SU-DHL-6 (cell line): ENCODE results near the gene ZNF134.

Experiments used
- H2AFZ ChIP-seq: fragments of 200-600 bp; sonication (generic); 2 replicates; pipeline ENCODE4 v1.6.1; 2014; ENCODE audit warnings: low read depth, mild to moderate bottlenecking, moderate library complexity, mixed read lengths, antibody characterized with exemption, low read length; ENCODE audit not compliant: severe bottlenecking
- H3F3A ChIP-seq: fragments of 200-600 bp; shearing (Covaris generic); 2 replicates; pipeline ENCODE4 v1.6.0; 2016; ENCODE audit warnings: antibody characterized with exemption, mild to moderate bottlenecking; ENCODE audit not compliant: insufficient read depth
- H3K27ac ChIP-seq: fragments of 200-600 bp; sonication (generic); 2 replicates; pipeline ENCODE4 v1.5.1; 2016; ENCODE audit warnings: low read depth, mild to moderate bottlenecking, low read length, moderate library complexity, mixed read lengths
- H3K27me3 ChIP-seq: fragments of 200-600 bp; sonication (generic), shearing (Covaris generic); 2 replicates; pipeline ENCODE4 v1.6.0; 2014; ENCODE audit warnings: mild to moderate bottlenecking, low read length
- H3K36me3 ChIP-seq: fragments of 200-600 bp; sonication (generic); 2 replicates; pipeline ENCODE4 v1.6.1; 2014; ENCODE audit warnings: mild to moderate bottlenecking, low read length, mixed read lengths
- H3K4me2 ChIP-seq: fragments of 300-600, 200-600 bp; shearing (Covaris generic), sonication (generic); 2 replicates; pipeline ENCODE4 v1.6.0; 2014; ENCODE audit warnings: low read length, low read depth, mild to moderate bottlenecking; ENCODE audit not compliant: poor library complexity, severe bottlenecking
- H3K4me3 ChIP-seq: fragments of 200-600 bp; sonication (generic); 2 replicates; pipeline ENCODE4 v1.5.1; 2014; ENCODE audit warnings: antibody characterized with exemption, low read length, mild to moderate bottlenecking, mixed read lengths; ENCODE audit not compliant: insufficient read depth, poor library complexity, severe bottlenecking
- H3K79me2 ChIP-seq: fragments of 200-600 bp; sonication (generic); 2 replicates; pipeline ENCODE4 v1.6.1; 2014; ENCODE audit warnings: mild to moderate bottlenecking, low read length, moderate library complexity; ENCODE audit not compliant: insufficient read depth
- H3K9ac ChIP-seq: fragments of 200-600 bp; sonication (generic); 2 replicates; pipeline ENCODE4 v1.7.0; 2014; ENCODE audit warnings: mild to moderate bottlenecking, low read length
- H3K9me2 ChIP-seq: fragments of 200-600 bp; sonication (generic); replicated peaks from 2 replicates; pipeline ENCODE4 v1.6.1; 2014; ENCODE audit warnings: low read length; ENCODE audit not compliant: insufficient read depth
- H3K9me3 ChIP-seq: fragments of 200-600 bp; sonication (generic); 2 replicates; pipeline ENCODE4 v1.6.1; 2014; ENCODE audit warnings: low read length, mixed read lengths; ENCODE audit not compliant: insufficient read depth
- H4K20me1 ChIP-seq: fragments of 200-600 bp; sonication (generic); 2 replicates; pipeline ENCODE4 v1.6.1; 2014; ENCODE audit warnings: low read depth, mild to moderate bottlenecking, antibody characterized with exemption, low read length, moderate library complexity, mixed read lengths
- EZH2phosphoT487 ChIP-seq: fragments of 200-600 bp; sonication (generic), shearing (Covaris generic); conservative IDR thresholded peaks from 2 replicates; pipeline ENCODE4 v1.6.1; 2018; ENCODE audit warnings: mild to moderate bottlenecking, antibody characterized with exemption, low read length, moderate library complexity, mixed read lengths
- TF ChIP-seq, protein P1 (sequence below): fragments of 200-600 bp; sonication (generic); IDR thresholded peaks from one replicate; pipeline ENCODE4 v1.5.1; 2017; ENCODE audit warnings: antibody characterized with exemption, mild to moderate bottlenecking, low read length, moderate library complexity; ENCODE audit not compliant: insufficient read depth, poor library complexity, severe bottlenecking

Gene ZNF134

DNA sequence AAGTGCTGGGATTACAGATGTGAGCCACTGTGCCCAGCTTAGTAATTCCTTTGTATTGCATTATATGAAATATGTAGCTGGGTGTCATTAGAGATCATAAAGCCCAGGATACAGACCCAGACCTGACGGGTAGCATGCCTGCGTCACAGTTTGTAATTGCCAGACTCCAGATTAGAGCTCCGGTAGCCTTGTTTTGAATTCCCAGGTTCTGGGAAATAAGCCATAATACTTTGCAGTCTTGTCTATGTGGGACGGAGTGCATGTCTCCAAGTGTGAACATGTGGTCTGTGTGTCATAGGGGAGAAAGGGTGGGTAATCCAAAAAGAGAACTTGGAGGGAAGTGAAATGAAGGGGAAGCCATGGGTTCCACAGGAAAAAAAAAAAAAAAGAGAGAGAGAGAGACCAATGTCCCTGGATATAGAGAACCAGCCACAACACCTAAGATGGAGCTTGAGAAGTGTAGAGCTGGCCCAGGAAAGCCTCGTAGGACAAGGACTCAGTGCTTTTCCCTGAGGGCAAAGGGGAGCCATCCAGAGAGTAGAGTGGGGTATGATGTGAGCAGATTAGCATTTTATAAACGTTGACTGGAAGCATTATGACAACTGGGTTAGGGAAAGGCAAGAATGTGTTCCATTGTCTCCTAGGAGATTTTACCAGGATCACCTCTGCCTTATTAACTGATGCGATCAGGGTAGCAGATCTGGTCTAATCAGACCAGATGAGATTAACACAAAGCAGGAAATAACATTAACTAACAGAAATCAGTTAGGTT lies 57.3 kb downstream of the ZNF134 start:
- TF ChIP-seq, protein P1, sequence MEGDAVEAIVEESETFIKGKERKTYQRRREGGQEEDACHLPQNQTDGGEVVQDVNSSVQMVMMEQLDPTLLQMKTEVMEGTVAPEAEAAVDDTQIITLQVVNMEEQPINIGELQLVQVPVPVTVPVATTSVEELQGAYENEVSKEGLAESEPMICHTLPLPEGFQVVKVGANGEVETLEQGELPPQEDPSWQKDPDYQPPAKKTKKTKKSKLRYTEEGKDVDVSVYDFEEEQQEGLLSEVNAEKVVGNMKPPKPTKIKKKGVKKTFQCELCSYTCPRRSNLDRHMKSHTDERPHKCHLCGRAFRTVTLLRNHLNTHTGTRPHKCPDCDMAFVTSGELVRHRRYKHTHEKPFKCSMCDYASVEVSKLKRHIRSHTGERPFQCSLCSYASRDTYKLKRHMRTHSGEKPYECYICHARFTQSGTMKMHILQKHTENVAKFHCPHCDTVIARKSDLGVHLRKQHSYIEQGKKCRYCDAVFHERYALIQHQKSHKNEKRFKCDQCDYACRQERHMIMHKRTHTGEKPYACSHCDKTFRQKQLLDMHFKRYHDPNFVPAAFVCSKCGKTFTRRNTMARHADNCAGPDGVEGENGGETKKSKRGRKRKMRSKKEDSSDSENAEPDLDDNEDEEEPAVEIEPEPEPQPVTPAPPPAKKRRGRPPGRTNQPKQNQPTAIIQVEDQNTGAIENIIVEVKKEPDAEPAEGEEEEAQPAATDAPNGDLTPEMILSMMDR, result no peak
- no peak for TF ChIP-seq EZH2phosphoT487
- no peaks in the 10 kb centered on the region for H3K9me3 ChIP-seq
- no peaks in the 10 kb centered on the region for H3F3A ChIP-seq
- no peaks in the 10 kb centered on the region for H3K79me2 ChIP-seq
- H3K27ac ChIP-seq, result no peak overlapping the region
- H3K9me2 ChIP-seq, result no peaks in the 10 kb centered on the region
- no peaks in the 10 kb centered on the region for H4K20me1 ChIP-seq
- no peak overlapping the region for H2AFZ ChIP-seq
- H3K4me3 ChIP-seq, result no peak overlapping the region
- H3K9ac ChIP-seq, result no peak overlapping the region
- H3K27me3 ChIP-seq, result no peaks in the 10 kb centered on the region
- no peaks in the 10 kb centered on the region for H3K36me3 ChIP-seq
- no peak overlapping the region for H3K4me2 ChIP-seq

DNA sequence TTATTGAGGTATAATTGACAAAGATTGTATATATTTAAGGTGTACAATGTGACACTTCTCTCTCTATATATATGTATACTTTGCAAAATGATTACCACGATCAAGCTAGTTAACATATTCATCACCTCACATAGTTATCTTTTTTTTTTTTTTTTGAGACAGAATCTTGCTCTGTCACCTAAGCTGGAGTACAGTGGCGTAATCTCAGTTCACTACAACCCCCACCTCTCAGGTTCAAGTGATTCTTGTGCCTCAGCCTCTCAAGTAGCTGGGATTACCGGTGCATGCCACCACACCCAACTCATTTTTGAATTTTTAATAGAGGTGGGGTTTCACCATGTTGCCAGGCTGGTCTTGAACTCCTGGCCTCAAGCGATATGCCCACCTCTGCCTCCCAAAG lies 58.4 kb downstream of the ZNF134 start:
- no peaks in the 10 kb centered on the region for H3K79me2 ChIP-seq
- no peak overlapping the region for H3K27ac ChIP-seq
- TF ChIP-seq EZH2phosphoT487, result no peak
- TF ChIP-seq, protein P1, result no peak
- no peak overlapping the region for H3K9ac ChIP-seq
- H3F3A ChIP-seq, result no peaks in the 10 kb centered on the region
- no peak overlapping the region for H3K4me3 ChIP-seq
- no peak overlapping the region for H2AFZ ChIP-seq
- no peaks in the 10 kb centered on the region for H4K20me1 ChIP-seq
- H3K9me2 ChIP-seq, result no peaks in the 10 kb centered on the region
- no peaks in the 10 kb centered on the region for H3K36me3 ChIP-seq
- H3K4me2 ChIP-seq, result no peak overlapping the region
- no peaks in the 10 kb centered on the region for H3K27me3 ChIP-seq
- H3K9me3 ChIP-seq, result no peaks in the 10 kb centered on the region
